ENCODE results near the gene ARHGEF5.

DNA sequence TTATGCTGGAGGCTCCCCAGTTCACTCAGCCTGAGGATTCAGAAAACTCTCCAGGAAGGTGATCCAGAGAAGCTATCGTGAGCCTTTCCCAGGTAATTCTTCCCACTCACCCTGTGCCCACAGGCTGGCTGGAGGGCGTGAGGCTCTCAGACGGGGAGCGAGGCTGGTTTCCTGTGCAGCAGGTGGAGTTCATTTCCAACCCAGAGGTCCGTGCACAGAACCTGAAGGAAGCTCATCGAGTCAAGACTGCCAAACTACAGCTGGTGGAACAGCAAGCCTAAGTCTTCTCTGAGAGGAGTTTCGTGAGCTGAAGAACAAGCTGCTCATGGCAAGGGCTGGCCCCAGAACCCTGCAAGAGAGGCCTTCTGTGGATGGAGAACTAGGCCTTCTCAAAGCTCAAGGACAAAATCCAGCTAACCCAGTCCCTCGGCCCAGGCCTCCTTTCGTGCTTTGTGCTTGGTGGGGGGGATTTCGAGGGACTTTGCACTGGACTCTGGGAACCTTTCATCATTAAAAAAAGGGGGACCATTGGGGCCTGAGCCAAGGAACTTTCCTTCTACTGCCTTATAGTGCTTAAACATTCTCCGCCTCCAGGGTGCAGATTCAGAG, 24.7 kb downstream of the ARHGEF5 start:
- TF ChIP-seq, protein P1, sequence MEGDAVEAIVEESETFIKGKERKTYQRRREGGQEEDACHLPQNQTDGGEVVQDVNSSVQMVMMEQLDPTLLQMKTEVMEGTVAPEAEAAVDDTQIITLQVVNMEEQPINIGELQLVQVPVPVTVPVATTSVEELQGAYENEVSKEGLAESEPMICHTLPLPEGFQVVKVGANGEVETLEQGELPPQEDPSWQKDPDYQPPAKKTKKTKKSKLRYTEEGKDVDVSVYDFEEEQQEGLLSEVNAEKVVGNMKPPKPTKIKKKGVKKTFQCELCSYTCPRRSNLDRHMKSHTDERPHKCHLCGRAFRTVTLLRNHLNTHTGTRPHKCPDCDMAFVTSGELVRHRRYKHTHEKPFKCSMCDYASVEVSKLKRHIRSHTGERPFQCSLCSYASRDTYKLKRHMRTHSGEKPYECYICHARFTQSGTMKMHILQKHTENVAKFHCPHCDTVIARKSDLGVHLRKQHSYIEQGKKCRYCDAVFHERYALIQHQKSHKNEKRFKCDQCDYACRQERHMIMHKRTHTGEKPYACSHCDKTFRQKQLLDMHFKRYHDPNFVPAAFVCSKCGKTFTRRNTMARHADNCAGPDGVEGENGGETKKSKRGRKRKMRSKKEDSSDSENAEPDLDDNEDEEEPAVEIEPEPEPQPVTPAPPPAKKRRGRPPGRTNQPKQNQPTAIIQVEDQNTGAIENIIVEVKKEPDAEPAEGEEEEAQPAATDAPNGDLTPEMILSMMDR (conservative IDR thresholded peaks at IDR 0.05 in 1 of 2, IDR thresholded peaks at IDR 0.05 in 1 of 2; ENCODE audit: low read depth in 1 of 2, low read length in 2 of 2) = no peak
- TF ChIP-seq EZH2 (IDR thresholded peaks at IDR 0.05; ENCODE audit: low read length, missing control alignments) = no peak
